ENCODE measurements around the gene CCS. TPM values are rescaled to one million over a fixed set of nuclear protein-coding genes. Genes with fewer than 3 reads are reported as not detected.
A peak's percentile ranks its signal among the peaks of the same experiment; 100 is the strongest.
"Not testable (repeated sequence)": the region's sequence is repeated elsewhere in the genome, so short reads cannot be mapped to it uniquely, and the experiment has no call there.

The CCS gene, protein sequence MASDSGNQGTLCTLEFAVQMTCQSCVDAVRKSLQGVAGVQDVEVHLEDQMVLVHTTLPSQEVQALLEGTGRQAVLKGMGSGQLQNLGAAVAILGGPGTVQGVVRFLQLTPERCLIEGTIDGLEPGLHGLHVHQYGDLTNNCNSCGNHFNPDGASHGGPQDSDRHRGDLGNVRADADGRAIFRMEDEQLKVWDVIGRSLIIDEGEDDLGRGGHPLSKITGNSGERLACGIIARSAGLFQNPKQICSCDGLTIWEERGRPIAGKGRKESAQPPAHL
- polyA plus RNA-seq (2011; rRNA removed): 23.9 and 36.4 TPM in 2 replicates
- 20.4 and 25.4 TPM in 2 replicates for polyA minus RNA-seq (2011; rRNA and poly(A)+ RNA removed)

DNA sequence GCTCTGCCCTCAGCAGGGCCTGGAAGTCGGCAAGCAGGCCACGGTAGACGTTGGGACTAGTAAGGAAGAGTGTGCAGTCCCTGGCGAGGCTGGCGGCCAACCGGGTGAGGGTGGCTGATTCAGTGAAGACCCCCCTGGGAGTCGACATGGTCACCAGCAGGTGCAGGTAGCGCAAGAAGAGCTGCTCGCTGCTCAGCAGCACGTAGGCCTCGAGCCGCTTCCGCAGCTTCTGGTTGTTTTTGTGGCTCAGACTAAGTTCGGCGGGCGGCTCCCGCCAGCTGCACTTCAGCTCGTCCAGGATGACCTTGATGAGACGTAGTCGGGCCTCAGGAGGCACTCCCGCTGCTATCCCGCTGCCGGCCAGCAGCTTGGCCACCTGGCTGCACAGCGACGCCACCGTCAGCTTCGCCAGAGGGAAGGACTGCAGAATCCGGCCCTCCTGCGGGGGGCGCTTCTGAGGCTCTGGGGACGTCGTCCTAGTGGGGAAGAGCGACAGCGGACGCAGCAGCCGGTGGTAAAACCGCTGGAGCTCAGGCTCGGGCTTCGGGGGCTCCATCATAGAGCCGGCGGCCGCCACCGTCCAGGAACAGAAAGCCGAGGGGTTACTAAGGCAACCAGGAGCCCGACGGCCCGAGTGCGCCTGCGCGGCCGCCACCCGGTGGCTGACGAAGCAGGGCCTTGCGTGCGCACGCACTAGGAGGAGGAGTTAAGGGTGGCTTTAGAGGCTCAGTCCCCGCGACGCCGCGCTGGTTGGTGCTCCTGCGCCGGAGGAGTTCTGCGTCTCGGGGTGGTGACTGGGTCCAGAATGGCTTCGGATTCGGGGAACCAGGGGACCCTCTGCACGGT lies at the start of gene CCS, which contains the start of gene CCDC87:
TSS of gene CCS (plus strand) at position 729 of the 846 bp plus-strand sequence. CDS start at position 806, 77 bp downstream.
TSS of gene CCDC87 (minus strand) at position 607 of the 846 bp plus-strand sequence. CDS start at position 559, 48 bp downstream.
- DNase-seq (ENCODE audit: low read depth): peak; percentile 62
- peak within 1 kb of the TSS; percentile 68 for H3K4me3 ChIP-seq (ENCODE audit: low read depth, low read length)
- no peaks in the 10 kb centered on the region for H3K27me3 ChIP-seq (ENCODE audit: control insufficient read depth, insufficient read depth, low read length)
- CTCF ChIA-PET: interaction anchor here (0.6 to 4.0 kb wide), 11 partner anchors 8 to 86 kb away, joined by 3 to 24 read pairs (median 3); partner anchors contain the start of genes ACTN3, RBM4B and ZDHHC24
- TF ChIP-seq, protein P1, sequence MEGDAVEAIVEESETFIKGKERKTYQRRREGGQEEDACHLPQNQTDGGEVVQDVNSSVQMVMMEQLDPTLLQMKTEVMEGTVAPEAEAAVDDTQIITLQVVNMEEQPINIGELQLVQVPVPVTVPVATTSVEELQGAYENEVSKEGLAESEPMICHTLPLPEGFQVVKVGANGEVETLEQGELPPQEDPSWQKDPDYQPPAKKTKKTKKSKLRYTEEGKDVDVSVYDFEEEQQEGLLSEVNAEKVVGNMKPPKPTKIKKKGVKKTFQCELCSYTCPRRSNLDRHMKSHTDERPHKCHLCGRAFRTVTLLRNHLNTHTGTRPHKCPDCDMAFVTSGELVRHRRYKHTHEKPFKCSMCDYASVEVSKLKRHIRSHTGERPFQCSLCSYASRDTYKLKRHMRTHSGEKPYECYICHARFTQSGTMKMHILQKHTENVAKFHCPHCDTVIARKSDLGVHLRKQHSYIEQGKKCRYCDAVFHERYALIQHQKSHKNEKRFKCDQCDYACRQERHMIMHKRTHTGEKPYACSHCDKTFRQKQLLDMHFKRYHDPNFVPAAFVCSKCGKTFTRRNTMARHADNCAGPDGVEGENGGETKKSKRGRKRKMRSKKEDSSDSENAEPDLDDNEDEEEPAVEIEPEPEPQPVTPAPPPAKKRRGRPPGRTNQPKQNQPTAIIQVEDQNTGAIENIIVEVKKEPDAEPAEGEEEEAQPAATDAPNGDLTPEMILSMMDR (IDR thresholded peaks at IDR 0.05; ENCODE audit: insufficient read depth, low read depth, low read length): peak; percentile 82
- H3K36me3 ChIP-seq (ENCODE audit: control insufficient read depth, insufficient read depth, low read length): no peaks in the 10 kb centered on the region; the same call in 1 of the 2 replicates
- POLR2A ChIA-PET: no interaction called here

DNA sequence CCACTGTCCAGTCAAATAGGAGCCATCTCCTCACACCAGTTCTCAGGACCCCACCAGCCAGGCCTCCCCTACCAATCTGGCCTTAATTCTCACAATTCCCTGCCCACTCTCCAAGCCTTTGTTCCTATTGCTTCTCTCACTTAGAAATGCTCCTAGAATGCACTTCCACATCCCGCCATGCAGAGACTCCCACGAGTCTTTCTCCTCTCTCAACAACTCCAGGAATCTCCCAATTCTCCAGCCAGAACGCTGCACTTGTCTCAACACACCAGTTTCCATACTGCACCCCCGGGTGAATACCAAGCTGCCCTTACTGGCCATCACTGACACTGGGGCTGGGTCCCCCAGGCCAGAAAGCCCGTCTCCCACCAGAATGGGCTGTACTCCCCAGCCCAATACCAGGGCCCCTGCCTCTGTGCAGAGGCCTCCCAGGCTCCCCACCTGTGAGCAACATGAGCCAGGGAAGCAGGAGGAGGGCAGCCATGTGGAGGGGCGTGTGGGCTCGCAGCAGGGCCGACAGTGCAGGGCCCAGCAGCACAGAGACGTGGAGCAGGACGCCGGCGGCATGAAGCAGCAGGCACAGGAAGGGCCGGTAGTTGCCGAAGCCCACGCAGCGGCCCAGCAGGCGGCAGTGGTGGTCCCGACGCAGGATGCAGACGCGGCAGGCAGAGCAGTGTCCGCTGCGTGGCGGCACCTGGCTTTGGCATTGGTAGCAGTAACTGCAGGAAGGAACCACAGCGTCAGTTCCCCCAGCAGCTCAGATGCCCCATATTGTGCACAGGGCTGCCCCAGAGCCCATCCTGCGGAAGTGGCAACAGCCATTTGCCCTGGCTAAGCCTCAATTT lies 49.5 kb upstream of the CCS start:
- POLR2A ChIA-PET: no interaction called here
- Histone ChIP-seq H3K27me3 (ENCODE audit: control insufficient read depth, insufficient read depth, low read length) (peaks cover 5% of the 10 kb centered on the region; the same call in 1 of the 2 replicates), H3K36me3 (ENCODE audit: control insufficient read depth, insufficient read depth, low read length) (peaks cover 9% of the 10 kb centered on the region), H3K4me3 (ENCODE audit: low read depth, low read length) (no peak overlapping the region)
- CTCF ChIA-PET: interaction anchor here (1.5 kb wide), 1 partner anchor 11 kb away, joined by 4 read pairs; no protein-coding TSS in a partner anchor
- TF ChIP-seq, protein P1 (IDR thresholded peaks at IDR 0.05; ENCODE audit: insufficient read depth, low read depth, low read length): peak; percentile 67
- DNase-seq (ENCODE audit: low read depth): no peak

DNA sequence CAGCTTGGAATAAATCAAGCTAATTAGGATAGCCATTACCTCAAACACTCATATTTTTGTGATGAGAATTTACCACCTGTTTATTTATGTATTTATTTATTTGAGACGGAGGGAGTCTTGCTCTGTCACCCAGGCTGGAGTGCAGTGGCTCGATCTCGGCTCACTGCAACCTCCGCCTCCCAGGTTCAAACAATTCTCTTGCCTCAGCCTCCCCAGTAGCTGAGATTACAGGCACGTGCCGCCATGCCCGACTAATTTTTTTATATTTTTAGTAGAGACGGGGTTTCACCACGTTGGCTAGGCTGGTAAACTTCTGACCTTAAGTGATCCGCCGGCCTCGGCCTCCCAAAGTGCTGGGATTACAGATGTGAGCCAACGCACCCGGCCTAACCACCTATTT lies 48.0 kb upstream of the CCS start:
- DNase-seq (ENCODE audit: low read depth); H3K27me3 ChIP-seq (ENCODE audit: control insufficient read depth, insufficient read depth, low read length); POLR2A ChIA-PET; H3K36me3 ChIP-seq (ENCODE audit: control insufficient read depth, insufficient read depth, low read length): not testable (repeated sequence)
- H3K4me3 ChIP-seq (ENCODE audit: low read depth, low read length): peak overlapping the region; percentile 79
- CTCF ChIA-PET: interaction anchor here (1.5 kb wide), 1 partner anchor 12 kb away, joined by 4 read pairs; no protein-coding TSS in a partner anchor

DNA sequence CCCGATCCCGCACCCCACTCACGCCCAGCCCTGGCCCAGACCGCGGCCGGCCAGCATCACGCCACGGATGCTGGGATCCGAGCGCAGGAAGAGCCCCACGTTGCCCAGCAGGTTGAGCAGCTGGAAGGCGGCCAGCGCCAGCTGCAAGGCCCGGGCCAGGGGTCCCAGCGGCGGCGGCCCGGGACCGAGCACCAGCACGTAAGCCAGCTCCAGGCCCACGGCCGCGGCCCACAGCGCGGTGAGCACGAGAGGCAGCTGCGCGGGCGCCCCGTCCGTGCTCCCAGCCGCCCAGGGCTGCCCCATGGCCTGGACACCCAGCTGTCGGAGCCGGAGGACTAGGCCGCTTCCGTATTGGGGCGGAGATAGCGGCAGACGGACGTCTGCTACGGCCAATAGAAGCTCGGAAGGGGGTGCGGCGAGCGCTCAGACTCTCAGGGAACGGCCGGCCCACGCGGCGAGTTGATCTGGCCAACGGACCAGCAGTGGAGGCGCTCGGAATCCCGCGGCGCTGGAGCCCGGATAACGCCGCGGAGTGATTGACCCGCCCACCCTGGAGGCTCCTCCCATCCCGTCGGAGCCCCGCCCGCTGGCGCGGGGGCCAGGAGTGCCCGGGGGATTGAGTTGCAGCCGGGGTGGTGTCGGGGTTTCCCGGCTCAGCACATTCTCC lies 47.2 kb upstream of the CCS start, which contains the start of gene ZDHHC24:
TSS of gene ZDHHC24 (minus strand) at position 348 of the 667 bp plus-strand sequence. CDS start at position 303, 45 bp downstream.
- CTCF ChIA-PET: interaction anchor here (1.0 to 1.6 kb wide), 6 partner anchors 17 to 133 kb away, joined by 3 to 6 read pairs (median 4); partner anchors contain the start of genes CCDC87, CCS and CTSF
- H3K27me3 ChIP-seq (ENCODE audit: control insufficient read depth, insufficient read depth, low read length): peaks cover 11% of the 10 kb centered on the region
- H3K4me3 ChIP-seq (ENCODE audit: low read depth, low read length): peak within 1 kb of the TSS; percentile 79
- POLR2A ChIA-PET: no interaction called here
- H3K36me3 ChIP-seq (ENCODE audit: control insufficient read depth, insufficient read depth, low read length): peaks cover 1% of the 10 kb centered on the region
- TF ChIP-seq, protein P1 (IDR thresholded peaks at IDR 0.05; ENCODE audit: insufficient read depth, low read depth, low read length): no peak
- DNase-seq (ENCODE audit: low read depth): peak; percentile 85
